NCI-H345 (cell line): ENCODE results near the gene KEL.
A peak's percentile ranks its signal among the peaks of the same experiment; 100 is the strongest.
"Not testable (repeated sequence)": the region's sequence is repeated elsewhere in the genome, so short reads cannot be mapped to it uniquely, and the experiment has no call there.

Source experiments
- DNase-seq: peaks from one replicate; lab custom pipeline; 2025; lab: John Stamatoyannopoulos, UW

The KEL gene

GRCh38 chr7:142961973-142962926 lies at the start of gene KEL:
Gene KEL (minus strand): TSS chr7:142962363. CDS start chr7:142962206, 157 bp downstream.
- DNase-seq, result no peak

GRCh38 chr7:143008007-143008901 lies 46.1 kb upstream of the KEL start:
- peak; percentile 76 for DNase-seq

- no peak for DNase-seq
Measured at GRCh38 chr7:143005632-143006260, 43.6 kb upstream of the KEL start.

- peak; percentile 58 for DNase-seq
Measured at GRCh38 chr7:143003393-143004051, 41.4 kb upstream of the KEL start.

- DNase-seq, result peak; percentile 4
Measured at GRCh38 chr7:143002898-143003297, 40.7 kb upstream of the KEL start.

- DNase-seq, result no peak
Measured at GRCh38 chr7:143002106-143002505, 39.9 kb upstream of the KEL start.

GRCh38 chr7:143000648-143001047 lies 38.5 kb upstream of the KEL start:
- DNase-seq, result no peak

GRCh38 chr7:142999793-143000192 lies 37.6 kb upstream of the KEL start:
- no peak for DNase-seq

- DNase-seq, result no peak
Measured at GRCh38 chr7:142998966-142999365, 36.8 kb upstream of the KEL start.

GRCh38 chr7:142997456-142997989 lies 35.4 kb upstream of the KEL start:
- DNase-seq, result no peak

- no peak for DNase-seq
Measured at GRCh38 chr7:142992427-142992826, 30.3 kb upstream of the KEL start.

- DNase-seq, result no peak
Measured at GRCh38 chr7:142984297-142984696, 22.1 kb upstream of the KEL start.

- DNase-seq, result no peak
Measured at GRCh38 chr7:142983825-142984224, 21.7 kb upstream of the KEL start.

- DNase-seq, result not testable (repeated sequence)
Measured at GRCh38 chr7:142978402-142978801, 16.2 kb upstream of the KEL start.

GRCh38 chr7:142974626-142975025 lies 12.5 kb upstream of the KEL start:
- DNase-seq, result no peak

GRCh38 chr7:142969183-142969582 lies 7.0 kb upstream of the KEL start:
- no peak for DNase-seq

GRCh38 chr7:142968229-142968628 lies 6.1 kb upstream of the KEL start:
- no peak for DNase-seq

- no peak for DNase-seq
Measured at GRCh38 chr7:142964502-142965246, 2.5 kb upstream of the KEL start.

GRCh38 chr7:142963993-142964392 lies 1.8 kb upstream of the KEL start:
- DNase-seq, result no peak

- no peak for DNase-seq
Measured at GRCh38 chr7:142962991-142963390, 828 bp upstream of the KEL start.

GRCh38 chr7:142961595-142961972 lies 579 bp downstream of the KEL start:
- no peak for DNase-seq
